GM12872 (cell line): Measurements from ENCODE around the gene PREX1.

Experiments
- CTCF ChIP-seq: IDR thresholded peaks from 3 replicates; pipeline ENCODE4 v1.5.1; 2011; ENCODE audit warnings: low read depth, mild to moderate bottlenecking, low read length, moderate library complexity; ENCODE audit not compliant: insufficient read depth

PREX1 gene

GRCh38 chr20:48676125-48676524 is 151.7 kb downstream of the PREX1 start:
- no peak for TF ChIP-seq CTCF

- no peak for TF ChIP-seq CTCF
Measured at GRCh38 chr20:48674461-48674860, 153.3 kb downstream of the PREX1 start.

GRCh38 chr20:48673507-48673906 is 154.3 kb downstream of the PREX1 start:
- no peak for TF ChIP-seq CTCF

- no peak for TF ChIP-seq CTCF
Measured at GRCh38 chr20:48672324-48672723, 155.5 kb downstream of the PREX1 start.

GRCh38 chr20:48671141-48671540 is 156.7 kb downstream of the PREX1 start:
- TF ChIP-seq CTCF = no peak

- no peak for TF ChIP-seq CTCF
Measured at GRCh38 chr20:48669946-48670605, 157.7 kb downstream of the PREX1 start.

- no peak for TF ChIP-seq CTCF
Measured at GRCh38 chr20:48668451-48668946, 159.3 kb downstream of the PREX1 start.
